ENCODE data around the gene ADGRG6. TPM values are rescaled to one million over a fixed set of nuclear protein-coding genes. Genes with fewer than 3 reads are reported as not detected.

ADGRG6 gene
- total RNA-seq, 1 experiment from 2014 or later = 259 TPM

- no peak for TF ChIP-seq TCF7L2 (IDR thresholded peaks at IDR 0.05; ENCODE audit: low read depth, low read length)
- TF ChIP-seq REST (IDR thresholded peaks at IDR 0.05; ENCODE audit: insufficient read depth in 1 of 2, low read depth in 2 of 2, low read length in 1 of 2) = no peak
- TF ChIP-seq POLR2AphosphoS5 (IDR thresholded peaks at IDR 0.05; ENCODE audit: low read depth, low read length) = no peak
These were observed 41.2 kb downstream of the ADGRG6 start for GRCh38 chr6:142342986-142343385.

GRCh38 chr6:142343938-142344337, 42.1 kb downstream of the ADGRG6 start:
- in situ Hi-C loops (cut with HindIII; ENCODE audit: low pct_unique_long_range_greater_than_20kb, low sequenced_read_pairs) = no loop called here

More at GRCh38 chr6:142342986-142343385, 41.2 kb downstream of the ADGRG6 start:
- intact Hi-C loops (cut with micrococcal nuclease; ENCODE audit: unreplicated experiment) (no loop called here), in situ Hi-C loops (cut with HindIII; ENCODE audit: low pct_unique_long_range_greater_than_20kb, low sequenced_read_pairs) (no loop called here)
- no TSS peak for BruUV-seq (replicated peaks)
- POLR2A ChIA-PET = interaction anchor here (0.7 kb wide), 1 partner anchor 44 kb away, joined by 3 read pairs; no protein-coding TSS in a partner anchor
- Histone ChIP-seq H3K27ac (ENCODE audit: low read length) (peak overlapping the region; percentile 87; the same call in 1 of the 2 replicates), H3K4me3 (ENCODE audit: low read depth in 2 of 2, low read length in 2 of 2) (no peak overlapping the region), H3K9me3 (ENCODE audit: control insufficient read depth, insufficient read depth, low read depth, low read length) (peaks cover 12% of the 10 kb centered on the region; the same call in 1 of the 2 replicates), H3K4me1 (ENCODE audit: control insufficient read depth, insufficient read depth, low read length) (peaks cover 62% of the 10 kb centered on the region), H3K36me3 (ENCODE audit: control insufficient read depth, insufficient read depth, low read length) (no peaks in the 10 kb centered on the region), H3K27me3 (ENCODE audit: control insufficient read depth, insufficient read depth, low read length) (no peaks in the 10 kb centered on the region)
- ATAC-seq = no peak
- CTCF ChIA-PET = no interaction called here
- DNase-seq (ENCODE audit: low read depth, low spot score) = no peak

More at GRCh38 chr6:142343938-142344337, 42.1 kb downstream of the ADGRG6 start:
- no TSS peak for BruUV-seq (replicated peaks)
- Histone ChIP-seq H3K4me1 (ENCODE audit: control insufficient read depth, insufficient read depth, low read length) (peaks cover 59% of the 10 kb centered on the region), H3K27me3 (ENCODE audit: control insufficient read depth, insufficient read depth, low read length) (no peaks in the 10 kb centered on the region), H3K36me3 (ENCODE audit: control insufficient read depth, insufficient read depth, low read length) (no peaks in the 10 kb centered on the region), H3K9me3 (ENCODE audit: control insufficient read depth, insufficient read depth, low read depth, low read length) (peaks cover 12% of the 10 kb centered on the region; the same call in 1 of the 2 replicates), H3K4me3 (ENCODE audit: low read depth in 2 of 2, low read length in 2 of 2) (no peak overlapping the region), H3K27ac (ENCODE audit: low read length) (peak overlapping the region; percentile 87)
- no peak for ATAC-seq
- TF ChIP-seq TCF7L2 (IDR thresholded peaks at IDR 0.05; ENCODE audit: low read depth, low read length) (no peak), POLR2AphosphoS5 (IDR thresholded peaks at IDR 0.05; ENCODE audit: low read depth, low read length) (no peak), REST (IDR thresholded peaks at IDR 0.05; ENCODE audit: insufficient read depth in 1 of 2, low read depth in 2 of 2, low read length in 1 of 2) (no peak), CTCF (IDR thresholded peaks at IDR 0.05) (no peak), SIN3A (IDR thresholded peaks at IDR 0.05; ENCODE audit: borderline replicate concordance, insufficient read depth, low read depth, low read length) (no peak)
- POLR2A ChIA-PET = interaction anchor here (1.2 kb wide), 1 partner anchor 12 kb away, joined by 3 read pairs; no protein-coding TSS in a partner anchor
- DNase-seq (ENCODE audit: low read depth, low spot score) = no peak
- intact Hi-C loops (cut with micrococcal nuclease; ENCODE audit: unreplicated experiment) = no loop called here
- CTCF ChIA-PET = no interaction called here
